MG63 (cell line): ENCODE measurements around the gene ARMCX6. TPM values are rescaled to one million over a fixed set of nuclear protein-coding genes. Genes with fewer than 3 reads are reported as not detected.
A peak's percentile ranks its signal among the peaks of the same experiment; 100 is the strongest.
"Not testable (repeated sequence)": the region's sequence is repeated elsewhere in the genome, so short reads cannot be mapped to it uniquely, and the experiment has no call there.

Source experiments
- DNase-seq: peaks from one replicate; pipeline ENCODE4 v3.0.0-alpha.2; 2020
- H3K27me3 ChIP-seq: fragments of 250-450 bp; sonication (Bioruptor Pico); 2 replicates; pipeline ENCODE4 v1.5.1; 2020; ENCODE audit warnings: mild to moderate bottlenecking, moderate library complexity
- H3K36me3 ChIP-seq: fragments of 250-450 bp; sonication (Bioruptor Pico); 2 replicates; pipeline ENCODE4 v1.5.1; 2020; ENCODE audit warnings: mild to moderate bottlenecking, moderate library complexity
- H3K4me3 ChIP-seq: fragments of 250-450 bp; sonication (Bioruptor Pico); 2 replicates; pipeline ENCODE4 v1.5.1; 2020; ENCODE audit warnings: mild to moderate bottlenecking, moderate library complexity
- H3K9me3 ChIP-seq: fragments of 250-450 bp; sonication (Bioruptor Pico); 2 replicates; pipeline ENCODE4 v1.5.1; 2020; ENCODE audit warnings: mild to moderate bottlenecking, moderate library complexity
- total RNA-seq: library from RNA; depleted of rRNA; stranded (reverse); fragments of >200 nt; shearing (Covaris generic); gene quantifications from 2 replicates; pipeline ENCODE4 v1.2.3, GENCODE V29; 2014; ENCODE audit warnings: low replicate concordance; rRNA removed

Gene ARMCX6
- 38.8 and 53.5 TPM in 2 replicates for total RNA-seq

GRCh38 chrX:101617211-101618191, at the start of gene ARMCX6:
TSS of gene ARMCX6 (minus strand) at chrX:101618000. CDS start at chrX:101616620, 1,380 bp downstream.
- Histone ChIP-seq H3K9me3 (no peaks in the 10 kb centered on the region), H3K4me3 (peak within 1 kb of the TSS; percentile 64), H3K36me3 (no peaks in the 10 kb centered on the region), H3K27me3 (no peaks in the 10 kb centered on the region)
- peak; percentile 79 for DNase-seq

- Histone ChIP-seq H3K36me3 (no peaks in the 10 kb centered on the region), H3K4me3 (peak within 1 kb of the TSS; percentile 47), H3K9me3 (no peaks in the 10 kb centered on the region), H3K27me3 (no peaks in the 10 kb centered on the region)
- peak; percentile 15 for DNase-seq
These were observed 41.8 kb upstream of the ARMCX6 start, which contains the start of gene ARMCX2 for GRCh38 chrX:101659601-101660063. TSS of gene ARMCX2 (minus strand) at chrX:101659850. CDS start at chrX:101657588, 2,262 bp downstream.

- DNase-seq, result peak; percentile 57
- Histone ChIP-seq H3K36me3 (no peaks in the 10 kb centered on the region), H3K9me3 (no peaks in the 10 kb centered on the region), H3K27me3 (no peaks in the 10 kb centered on the region), H3K4me3 (peak overlapping the region; percentile 47)
These were observed 41.1 kb upstream of the ARMCX6 start for GRCh38 chrX:101658661-101659491.

GRCh38 chrX:101657495-101657894, 39.7 kb upstream of the ARMCX6 start:
- H3K27me3 ChIP-seq, result no peaks in the 10 kb centered on the region

GRCh38 chrX:101656817-101657216, 39.0 kb upstream of the ARMCX6 start:
- DNase-seq, result no peak
- no peak overlapping the region for H3K4me3 ChIP-seq
- H3K27me3 ChIP-seq, result no peaks in the 10 kb centered on the region
- H3K36me3 ChIP-seq, result no peaks in the 10 kb centered on the region
- no peaks in the 10 kb centered on the region for H3K9me3 ChIP-seq

More at GRCh38 chrX:101657495-101657894, 39.7 kb upstream of the ARMCX6 start:
- Histone ChIP-seq H3K36me3 (no peaks in the 10 kb centered on the region), H3K4me3 (no peak overlapping the region), H3K9me3 (no peaks in the 10 kb centered on the region)
- DNase-seq, result no peak

- Histone ChIP-seq H3K9me3 (no peaks in the 10 kb centered on the region), H3K4me3 (no peak overlapping the region), H3K36me3 (no peaks in the 10 kb centered on the region), H3K27me3 (no peaks in the 10 kb centered on the region)
- no peak for DNase-seq
These were observed 37.7 kb upstream of the ARMCX6 start for GRCh38 chrX:101655534-101655933.

GRCh38 chrX:101647716-101648115, 29.9 kb upstream of the ARMCX6 start:
- H3K4me3 ChIP-seq, DNase-seq, H3K27me3 ChIP-seq, H3K9me3 ChIP-seq, H3K36me3 ChIP-seq: not testable (repeated sequence)

GRCh38 chrX:101642093-101642492, 24.3 kb upstream of the ARMCX6 start:
- Histone ChIP-seq H3K36me3 (no peaks in the 10 kb centered on the region), H3K9me3 (no peaks in the 10 kb centered on the region), H3K4me3 (no peak overlapping the region), H3K27me3 (no peaks in the 10 kb centered on the region)
- no peak for DNase-seq

GRCh38 chrX:101639583-101639982, 21.8 kb upstream of the ARMCX6 start:
- no peaks in the 10 kb centered on the region for H3K36me3 ChIP-seq
- no peak overlapping the region for H3K4me3 ChIP-seq
- no peak for DNase-seq
- no peaks in the 10 kb centered on the region for H3K27me3 ChIP-seq
- H3K9me3 ChIP-seq, result no peaks in the 10 kb centered on the region

- DNase-seq, result no peak
- Histone ChIP-seq H3K9me3 (no peaks in the 10 kb centered on the region), H3K4me3 (no peak overlapping the region), H3K27me3 (no peaks in the 10 kb centered on the region), H3K36me3 (no peaks in the 10 kb centered on the region; the same call in 1 of the 2 replicates)
These were observed 1.6 kb upstream of the ARMCX6 start for GRCh38 chrX:101619364-101619763.

- Histone ChIP-seq H3K27me3 (no peaks in the 10 kb centered on the region), H3K4me3 (no peak overlapping the region)
These were observed 12.1 kb downstream of the ARMCX6 start for GRCh38 chrX:101605728-101606127.

GRCh38 chrX:101605146-101605545, 12.7 kb downstream of the ARMCX6 start:
- Histone ChIP-seq H3K36me3 (no peaks in the 10 kb centered on the region), H3K9me3 (no peaks in the 10 kb centered on the region), H3K27me3 (no peaks in the 10 kb centered on the region), H3K4me3 (no peak overlapping the region)
- no peak for DNase-seq

More at GRCh38 chrX:101605728-101606127, 12.1 kb downstream of the ARMCX6 start:
- Histone ChIP-seq H3K36me3 (no peaks in the 10 kb centered on the region), H3K9me3 (no peaks in the 10 kb centered on the region)
- DNase-seq, result no peak

- Histone ChIP-seq H3K27me3 (no peaks in the 10 kb centered on the region), H3K4me3 (no peak overlapping the region), H3K9me3 (no peaks in the 10 kb centered on the region), H3K36me3 (no peaks in the 10 kb centered on the region)
- DNase-seq, result no peak
These were observed 15.7 kb downstream of the ARMCX6 start for GRCh38 chrX:101602077-101602476.

GRCh38 chrX:101599592-101599991, 18.2 kb downstream of the ARMCX6 start:
- not testable (repeated sequence) for DNase-seq, H3K36me3 ChIP-seq, H3K9me3 ChIP-seq, H3K27me3 ChIP-seq, H3K4me3 ChIP-seq

GRCh38 chrX:101595739-101596419, 21.9 kb downstream of the ARMCX6 start:
- Histone ChIP-seq H3K36me3 (no peaks in the 10 kb centered on the region), H3K4me3 (no peak overlapping the region), H3K9me3 (no peaks in the 10 kb centered on the region), H3K27me3 (no peaks in the 10 kb centered on the region)
- DNase-seq, result no peak
